NT2/D1 (cell line): ENCODE results near the gene MFSD11.

ENCODE experiments used
- DNase-seq: peaks from one replicate; pipeline ENCODE4 v3.0.0-alpha.2; 2011; ENCODE audit warnings: low read depth, low spot score
- H3K27me3 ChIP-seq: 2 replicates; pipeline ENCODE4 v1.6.0; 2011; ENCODE audit warnings: mild to moderate bottlenecking; ENCODE audit not compliant: insufficient read length, insufficient read depth
- H3K36me3 ChIP-seq: 2 replicates; pipeline ENCODE4 v1.6.1; 2011; ENCODE audit warnings: mild to moderate bottlenecking, low read length, mixed read lengths; ENCODE audit not compliant: insufficient read depth, insufficient read length
- H3K4me1 ChIP-seq: 2 replicates; pipeline ENCODE4 v1.5.1; 2011; ENCODE audit not compliant: insufficient read depth, insufficient read length
- H3K4me3 ChIP-seq: 2 replicates; pipeline ENCODE4 v1.5.1; 2011; ENCODE audit warnings: low read depth; ENCODE audit not compliant: insufficient read length
- H3K9ac ChIP-seq: 2 replicates; pipeline ENCODE4 v1.6.0; 2011; ENCODE audit warnings: low read depth; ENCODE audit not compliant: insufficient read length
- H3K9me3 ChIP-seq: 2 replicates; pipeline ENCODE4 v1.5.1; 2011; ENCODE audit warnings: mild to moderate bottlenecking, low read length; ENCODE audit not compliant: insufficient read depth
- SUZ12 ChIP-seq: IDR thresholded peaks from 2 replicates; pipeline ENCODE4 v1.6.1; 2011; ENCODE audit not compliant: insufficient read length, insufficient read depth; ENCODE audit errors: extremely low read depth
- YY1 ChIP-seq: IDR thresholded peaks from 2 replicates; pipeline ENCODE4 v1.6.1; 2011; ENCODE audit not compliant: insufficient read length, insufficient read depth
- ZNF274 ChIP-seq: IDR thresholded peaks from 2 replicates; pipeline ENCODE4 v1.6.1; 2011; ENCODE audit warnings: mild to moderate bottlenecking, low read depth, low read length

The MFSD11 gene

GRCh38 chr17:76752006-76752405, 14.1 kb downstream of the MFSD11 start:
- no peak for TF ChIP-seq ZNF274
- TF ChIP-seq YY1 = no peak
- TF ChIP-seq SUZ12 = no peak
- Histone ChIP-seq H3K9ac (no peak overlapping the region), H3K36me3 (peaks cover 21% of the 10 kb centered on the region), H3K4me1 (peaks cover 2% of the 10 kb centered on the region), H3K4me3 (no peak overlapping the region), H3K27me3 (no peaks in the 10 kb centered on the region), H3K9me3 (no peaks in the 10 kb centered on the region)
- no peak for DNase-seq

GRCh38 chr17:76753061-76753961, 15.4 kb downstream of the MFSD11 start:
- DNase-seq = no peak
- Histone ChIP-seq H3K4me3 (no peak overlapping the region), H3K9me3 (no peaks in the 10 kb centered on the region), H3K4me1 (peaks cover 2% of the 10 kb centered on the region), H3K9ac (no peak overlapping the region), H3K36me3 (peaks cover 22% of the 10 kb centered on the region), H3K27me3 (no peaks in the 10 kb centered on the region)
- TF ChIP-seq YY1 (no peak), SUZ12 (no peak), ZNF274 (no peak)

GRCh38 chr17:76755285-76755684, 17.4 kb downstream of the MFSD11 start:
- H3K9me3 ChIP-seq = no peaks in the 10 kb centered on the region
- H3K27me3 ChIP-seq = no peaks in the 10 kb centered on the region
- TF ChIP-seq ZNF274 (no peak), SUZ12 (no peak), YY1 (no peak)
- no peak overlapping the region for H3K9ac ChIP-seq
- no peak overlapping the region for H3K4me3 ChIP-seq
- H3K36me3 ChIP-seq = peaks cover 19% of the 10 kb centered on the region
- DNase-seq = no peak
- peaks cover 2% of the 10 kb centered on the region for H3K4me1 ChIP-seq

- Histone ChIP-seq H3K9ac (no peak overlapping the region), H3K36me3 (peaks cover 20% of the 10 kb centered on the region), H3K9me3 (no peaks in the 10 kb centered on the region), H3K4me1 (peaks cover 2% of the 10 kb centered on the region), H3K4me3 (no peak overlapping the region), H3K27me3 (no peaks in the 10 kb centered on the region)
- TF ChIP-seq YY1 = no peak
- no peak for TF ChIP-seq ZNF274
- no peak for TF ChIP-seq SUZ12
- no peak for DNase-seq
These were observed 19.3 kb downstream of the MFSD11 start for GRCh38 chr17:76757256-76757655.

- Histone ChIP-seq H3K9me3 (no peaks in the 10 kb centered on the region), H3K4me3 (no peak overlapping the region), H3K4me1 (peaks cover 2% of the 10 kb centered on the region), H3K9ac (no peak overlapping the region), H3K27me3 (no peaks in the 10 kb centered on the region), H3K36me3 (peaks cover 20% of the 10 kb centered on the region)
- TF ChIP-seq ZNF274 = no peak
- no peak for TF ChIP-seq SUZ12
- no peak for TF ChIP-seq YY1
- no peak for DNase-seq
These were observed 20.7 kb downstream of the MFSD11 start for GRCh38 chr17:76758570-76758969.

- TF ChIP-seq SUZ12 = no peak
- no peak for TF ChIP-seq YY1
- TF ChIP-seq ZNF274 = no peak
- H3K4me3 ChIP-seq = no peak overlapping the region
- DNase-seq = no peak
- H3K27me3 ChIP-seq = no peaks in the 10 kb centered on the region
- peaks cover 38% of the 10 kb centered on the region for H3K36me3 ChIP-seq
- H3K9ac ChIP-seq = no peak overlapping the region
- H3K9me3 ChIP-seq = no peaks in the 10 kb centered on the region
- peaks cover 2% of the 10 kb centered on the region for H3K4me1 ChIP-seq
These were observed 35.1 kb downstream of the MFSD11 start for GRCh38 chr17:76772842-76773525.

GRCh38 chr17:76775021-76775600, 37.2 kb downstream of the MFSD11 start:
- no peak overlapping the region for H3K9ac ChIP-seq
- H3K4me1 ChIP-seq = peaks cover 2% of the 10 kb centered on the region
- no peak for DNase-seq
- no peak overlapping the region for H3K4me3 ChIP-seq
- H3K36me3 ChIP-seq = peaks cover 38% of the 10 kb centered on the region
- no peaks in the 10 kb centered on the region for H3K9me3 ChIP-seq
- no peaks in the 10 kb centered on the region for H3K27me3 ChIP-seq
- TF ChIP-seq YY1 (no peak), ZNF274 (no peak), SUZ12 (no peak)
